LNCaP clone FGC (cell line): ENCODE results near the gene RAB3GAP2.
"Not testable (repeated sequence)": the region's sequence is repeated elsewhere in the genome, so short reads cannot be mapped to it uniquely, and the experiment has no call there.

Experiments used
- DNase-seq: peaks from one replicate; pipeline ENCODE4 v3.0.0-alpha.2; 2011; ENCODE audit warnings: low read depth
- H3K4me3 ChIP-seq: 2 replicates; pipeline ENCODE4 v1.5.1; 2011; ENCODE audit warnings: mild to moderate bottlenecking, low read depth, low read length, control low read depth
- TF ChIP-seq, protein P1 (sequence below): IDR thresholded peaks from 2 replicates; pipeline ENCODE4 v1.5.1; 2012; ENCODE audit warnings: mild to moderate bottlenecking; ENCODE audit not compliant: control insufficient read depth, insufficient read depth; ENCODE audit errors: extremely low read depth

Gene RAB3GAP2

GRCh38 chr1:220184506-220184905 lies 87.7 kb downstream of the RAB3GAP2 start:
- TF ChIP-seq, protein P1, sequence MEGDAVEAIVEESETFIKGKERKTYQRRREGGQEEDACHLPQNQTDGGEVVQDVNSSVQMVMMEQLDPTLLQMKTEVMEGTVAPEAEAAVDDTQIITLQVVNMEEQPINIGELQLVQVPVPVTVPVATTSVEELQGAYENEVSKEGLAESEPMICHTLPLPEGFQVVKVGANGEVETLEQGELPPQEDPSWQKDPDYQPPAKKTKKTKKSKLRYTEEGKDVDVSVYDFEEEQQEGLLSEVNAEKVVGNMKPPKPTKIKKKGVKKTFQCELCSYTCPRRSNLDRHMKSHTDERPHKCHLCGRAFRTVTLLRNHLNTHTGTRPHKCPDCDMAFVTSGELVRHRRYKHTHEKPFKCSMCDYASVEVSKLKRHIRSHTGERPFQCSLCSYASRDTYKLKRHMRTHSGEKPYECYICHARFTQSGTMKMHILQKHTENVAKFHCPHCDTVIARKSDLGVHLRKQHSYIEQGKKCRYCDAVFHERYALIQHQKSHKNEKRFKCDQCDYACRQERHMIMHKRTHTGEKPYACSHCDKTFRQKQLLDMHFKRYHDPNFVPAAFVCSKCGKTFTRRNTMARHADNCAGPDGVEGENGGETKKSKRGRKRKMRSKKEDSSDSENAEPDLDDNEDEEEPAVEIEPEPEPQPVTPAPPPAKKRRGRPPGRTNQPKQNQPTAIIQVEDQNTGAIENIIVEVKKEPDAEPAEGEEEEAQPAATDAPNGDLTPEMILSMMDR: no peak
- DNase-seq: no peak

DNA sequence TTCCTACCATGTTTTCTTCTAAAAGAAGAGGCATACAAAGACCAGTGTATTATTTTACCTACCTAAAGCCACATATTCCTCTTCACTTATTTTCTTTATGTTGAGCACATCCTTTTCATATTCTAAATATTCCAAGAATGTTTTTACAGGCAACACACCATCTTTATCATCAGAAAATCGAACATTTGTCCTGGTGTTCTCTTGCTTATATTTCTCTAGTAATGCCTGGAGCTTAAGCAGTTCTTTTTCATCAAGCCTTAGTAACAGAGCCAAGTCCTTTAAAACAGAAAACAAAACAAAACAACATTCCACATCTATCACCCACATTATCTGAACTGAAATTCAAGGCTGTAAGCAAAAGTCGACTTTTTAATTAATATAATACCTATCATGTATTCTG lies 89.6 kb downstream of the RAB3GAP2 start:
- TF ChIP-seq, protein P1: no peak
- no peak overlapping the region for H3K4me3 ChIP-seq
- no peak for DNase-seq

More at GRCh38 chr1:220184506-220184905, 87.7 kb downstream of the RAB3GAP2 start:
- no peak overlapping the region for H3K4me3 ChIP-seq

DNA sequence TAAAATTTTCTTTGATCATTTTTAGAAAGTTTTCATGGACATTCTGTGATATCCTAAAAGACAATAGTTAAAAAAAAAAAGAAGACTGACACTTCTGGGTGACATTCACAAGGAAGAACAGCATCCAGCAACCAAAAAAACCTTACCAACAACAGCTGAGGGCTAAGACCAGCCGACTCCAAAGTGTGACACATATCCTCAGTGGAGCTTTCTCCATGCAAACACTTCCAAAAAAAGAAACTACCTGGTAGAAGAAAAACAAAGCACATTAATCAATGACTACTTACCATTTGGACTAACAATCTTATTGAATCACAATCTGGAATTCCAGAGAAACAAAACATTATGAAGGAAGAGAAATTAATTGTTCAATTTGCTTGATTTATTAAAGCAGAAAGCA lies 90.1 kb downstream of the RAB3GAP2 start:
- no peak for DNase-seq
- no peak overlapping the region for H3K4me3 ChIP-seq
- TF ChIP-seq, protein P1: no peak

GRCh38 chr1:220176540-220176939 lies 95.7 kb downstream of the RAB3GAP2 start:
- DNase-seq: no peak
- H3K4me3 ChIP-seq: no peak overlapping the region
- TF ChIP-seq, protein P1: no peak

GRCh38 chr1:220170836-220171526 lies 101.3 kb downstream of the RAB3GAP2 start:
- TF ChIP-seq, protein P1: no peak
- DNase-seq: no peak
- no peak overlapping the region for H3K4me3 ChIP-seq

DNA sequence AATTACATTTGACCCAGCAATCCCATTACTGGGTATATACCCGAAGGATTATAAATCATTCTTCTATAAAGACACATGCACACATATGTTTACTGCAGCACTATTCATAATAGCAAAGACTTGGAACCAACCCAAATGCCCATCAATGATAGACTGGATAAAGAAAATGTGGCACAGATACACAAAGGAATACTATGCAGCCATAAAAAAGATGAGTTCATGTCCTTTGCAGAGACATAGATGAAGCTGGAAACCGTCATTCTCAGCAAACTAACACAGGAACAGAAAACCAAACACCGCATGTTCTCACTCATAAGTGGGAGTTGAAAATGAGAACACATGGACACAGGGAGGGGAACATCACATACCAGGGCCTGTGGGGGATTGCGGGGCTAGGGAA lies 102.4 kb downstream of the RAB3GAP2 start:
- not testable (repeated sequence) for H3K4me3 ChIP-seq, DNase-seq

DNA sequence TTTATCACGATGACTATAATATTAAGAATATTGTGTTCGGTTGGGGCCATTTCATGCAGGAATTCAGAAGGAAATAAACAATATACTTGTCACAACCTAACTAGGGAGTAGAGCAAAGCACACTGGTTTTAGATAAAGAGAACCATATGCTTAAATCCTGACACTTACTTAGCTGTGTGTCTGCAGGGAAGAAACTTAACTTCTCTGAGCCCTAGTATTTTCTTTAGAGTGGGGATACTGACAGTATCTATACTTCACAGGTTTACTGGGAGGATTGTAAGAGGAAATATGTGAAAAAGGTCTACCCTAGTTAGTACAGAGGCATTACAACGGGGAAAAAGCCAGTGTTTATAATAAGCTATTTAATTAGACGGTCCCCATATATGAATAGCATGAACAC lies 105.4 kb downstream of the RAB3GAP2 start:
- H3K4me3 ChIP-seq: no peak overlapping the region
- TF ChIP-seq, protein P1: no peak
- no peak for DNase-seq

DNA sequence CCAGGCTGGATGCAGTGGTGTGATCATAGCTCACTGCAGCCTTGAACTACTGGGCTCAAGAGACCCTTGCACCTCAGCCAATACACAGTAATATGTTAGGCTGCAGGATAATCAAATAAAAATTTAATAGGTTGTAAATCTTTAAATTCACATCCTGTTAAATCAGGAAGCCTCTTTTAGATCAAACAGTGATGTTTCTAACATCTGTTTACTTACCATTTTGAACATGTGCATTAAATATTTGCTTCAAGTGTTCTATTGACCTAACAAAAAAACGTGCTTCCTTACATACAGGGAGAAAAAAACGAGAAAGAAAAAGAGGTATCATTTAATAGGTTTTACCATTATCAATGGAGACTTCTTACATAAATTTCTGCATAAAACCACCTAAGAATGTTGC lies 107.7 kb downstream of the RAB3GAP2 start:
- TF ChIP-seq, protein P1: no peak
- H3K4me3 ChIP-seq: no peak overlapping the region
- peak; percentile 88 for DNase-seq
